ENCODE measurements around the gene USP33.

DNA sequence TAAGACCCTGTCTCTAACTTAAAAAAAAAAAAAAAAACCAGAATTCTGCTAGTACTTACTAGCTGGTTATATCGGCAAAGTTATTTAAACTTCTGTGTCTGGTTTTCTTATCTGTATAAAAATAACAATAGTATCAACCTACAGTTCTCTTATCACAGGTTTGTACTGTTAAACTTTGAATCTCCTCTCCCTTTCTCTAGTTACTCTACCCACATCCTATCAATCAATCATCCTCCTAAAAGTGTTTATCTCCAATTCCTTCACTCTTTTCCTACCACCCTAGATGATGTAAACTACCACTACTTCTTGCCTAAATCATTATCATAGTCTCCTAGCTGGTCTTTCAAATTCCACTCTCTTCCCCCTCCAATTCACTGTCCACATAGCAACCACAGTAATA, 27.6 kb downstream of the USP33 start:
- TF ChIP-seq, protein P1, sequence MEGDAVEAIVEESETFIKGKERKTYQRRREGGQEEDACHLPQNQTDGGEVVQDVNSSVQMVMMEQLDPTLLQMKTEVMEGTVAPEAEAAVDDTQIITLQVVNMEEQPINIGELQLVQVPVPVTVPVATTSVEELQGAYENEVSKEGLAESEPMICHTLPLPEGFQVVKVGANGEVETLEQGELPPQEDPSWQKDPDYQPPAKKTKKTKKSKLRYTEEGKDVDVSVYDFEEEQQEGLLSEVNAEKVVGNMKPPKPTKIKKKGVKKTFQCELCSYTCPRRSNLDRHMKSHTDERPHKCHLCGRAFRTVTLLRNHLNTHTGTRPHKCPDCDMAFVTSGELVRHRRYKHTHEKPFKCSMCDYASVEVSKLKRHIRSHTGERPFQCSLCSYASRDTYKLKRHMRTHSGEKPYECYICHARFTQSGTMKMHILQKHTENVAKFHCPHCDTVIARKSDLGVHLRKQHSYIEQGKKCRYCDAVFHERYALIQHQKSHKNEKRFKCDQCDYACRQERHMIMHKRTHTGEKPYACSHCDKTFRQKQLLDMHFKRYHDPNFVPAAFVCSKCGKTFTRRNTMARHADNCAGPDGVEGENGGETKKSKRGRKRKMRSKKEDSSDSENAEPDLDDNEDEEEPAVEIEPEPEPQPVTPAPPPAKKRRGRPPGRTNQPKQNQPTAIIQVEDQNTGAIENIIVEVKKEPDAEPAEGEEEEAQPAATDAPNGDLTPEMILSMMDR (conservative IDR thresholded peaks at IDR 0.05; ENCODE audit: low read length) = no peak
- TF ChIP-seq EZH2phosphoT487 (IDR thresholded peaks at IDR 0.05; ENCODE audit: borderline replicate concordance, low read depth, low read length) = no peak

Measured in OCI-LY7 (cell line).